Skeletal muscle tissue (tissue), 4 donors: ENCODE measurements around the gene OSBPL5. TPM values are rescaled to one million over a fixed set of nuclear protein-coding genes. Genes with fewer than 3 reads are reported as not detected.

Experiments
- H3K27ac ChIP-seq: one replicate; pipeline ENCODE4 v1.7.0; 2013; ENCODE audit warnings: mild to moderate bottlenecking, low read depth, low read length, inconsistent platforms
- H3K27me3 ChIP-seq, 3 donors: one replicate each; pipeline ENCODE4 v1.7.0; 2013; ENCODE audit warnings: low read length in 3 of 3; ENCODE audit not compliant: control insufficient read depth in 3 of 3, insufficient read depth in 3 of 3
- H3K36me3 ChIP-seq, 3 donors: one replicate each; pipeline ENCODE4 v1.7.0; 2013; ENCODE audit warnings: low read length in 3 of 3; ENCODE audit not compliant: control insufficient read depth in 3 of 3, insufficient read depth in 3 of 3
- H3K4me1 ChIP-seq, 3 donors: one replicate each; pipeline ENCODE4 v1.7.0; 2013; ENCODE audit warnings: low read length in 3 of 3, mild to moderate bottlenecking in 3 of 3; ENCODE audit not compliant: control insufficient read depth in 3 of 3, insufficient read depth in 3 of 3
- H3K4me3 ChIP-seq, 3 donors: one replicate each; pipeline ENCODE4 v1.7.0; 2013; ENCODE audit warnings: low read length in 3 of 3
- H3K9ac ChIP-seq, 3 donors: one replicate each; pipeline ENCODE4 v1.7.0; 2013; ENCODE audit warnings: low read length in 3 of 3, mild to moderate bottlenecking in 3 of 3, moderate library complexity in 2 of 3, low read depth in 1 of 3
- H3K9me3 ChIP-seq, 3 donors: one replicate each; pipeline ENCODE4 v1.7.0; 2013; ENCODE audit warnings: low read length in 3 of 3; ENCODE audit not compliant: control insufficient read depth in 3 of 3
- total RNA-seq: library from RNA; depleted of rRNA; stranded (reverse); fragments of >200 nt; gene quantifications from one replicate; pipeline ENCODE4 v1.2.3, GENCODE V29; 2014
- donor health status: Osteomylitis.

The OSBPL5 gene
- total RNA-seq, 1 donor from 2014 or later, result 19.3 TPM

- peaks cover 25 to 27% (median 26%) of the 10 kb centered on the region in 3 donors for H3K4me1 ChIP-seq
- H3K9ac ChIP-seq, result no peak overlapping the region
- no peak overlapping the region for H3K4me3 ChIP-seq
- no peaks in the 10 kb centered on the region for H3K27me3 ChIP-seq
- no peak overlapping the region for H3K27ac ChIP-seq
- no peaks in the 10 kb centered on the region for H3K9me3 ChIP-seq
- peaks cover 2 to 17% (median 3%) of the 10 kb centered on the region in 3 donors for H3K36me3 ChIP-seq
Measured at GRCh38 chr11:3091846-3092602, 73.1 kb downstream of the OSBPL5 start.

DNA sequence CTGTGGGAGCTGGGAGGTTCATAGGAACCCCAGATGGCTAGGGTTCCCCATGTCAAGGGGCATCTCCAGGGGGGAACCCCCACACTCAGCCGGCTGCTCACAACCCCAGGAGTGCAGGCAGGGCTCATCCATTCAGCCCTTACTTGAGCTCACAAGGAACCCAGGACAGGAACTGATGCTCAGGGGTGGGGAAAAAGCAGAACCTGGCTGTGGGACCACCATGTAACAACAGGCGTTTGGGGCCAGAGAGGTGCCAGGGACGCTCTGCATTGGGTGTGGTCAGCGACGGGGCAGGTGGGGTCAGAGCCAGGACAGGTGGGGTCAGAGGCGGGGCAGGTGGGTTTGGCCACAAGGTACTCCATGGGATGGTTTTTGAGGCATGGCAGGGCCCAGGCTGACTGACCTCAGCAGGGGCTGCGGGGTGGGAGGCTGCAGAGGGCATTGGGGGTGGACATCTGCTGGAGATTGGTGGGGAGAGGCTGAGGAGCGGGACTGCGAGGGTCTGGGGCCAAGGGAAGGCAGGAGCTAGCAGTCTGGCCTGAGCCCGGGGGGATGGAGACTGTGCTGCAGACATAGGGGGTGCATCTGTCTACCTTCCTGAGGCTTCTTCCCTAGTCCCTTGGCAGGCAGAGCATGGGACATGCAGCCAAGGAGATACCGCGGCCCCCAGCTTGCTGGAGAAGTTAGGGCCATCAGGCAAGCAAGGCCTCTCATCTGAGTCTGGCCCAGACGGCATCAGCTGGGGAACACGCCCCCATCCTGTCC lies 73.8 kb downstream of the OSBPL5 start:
- no peak overlapping the region for H3K9ac ChIP-seq
- H3K27me3 ChIP-seq, result no peaks in the 10 kb centered on the region
- H3K27ac ChIP-seq, result no peak overlapping the region
- H3K4me3 ChIP-seq, result no peak overlapping the region
- H3K9me3 ChIP-seq, result no peaks in the 10 kb centered on the region
- H3K4me1 ChIP-seq, result peaks cover 25 to 27% (median 26%) of the 10 kb centered on the region in 3 donors
- H3K36me3 ChIP-seq, result peaks cover 2 to 17% (median 3%) of the 10 kb centered on the region in 3 donors

DNA sequence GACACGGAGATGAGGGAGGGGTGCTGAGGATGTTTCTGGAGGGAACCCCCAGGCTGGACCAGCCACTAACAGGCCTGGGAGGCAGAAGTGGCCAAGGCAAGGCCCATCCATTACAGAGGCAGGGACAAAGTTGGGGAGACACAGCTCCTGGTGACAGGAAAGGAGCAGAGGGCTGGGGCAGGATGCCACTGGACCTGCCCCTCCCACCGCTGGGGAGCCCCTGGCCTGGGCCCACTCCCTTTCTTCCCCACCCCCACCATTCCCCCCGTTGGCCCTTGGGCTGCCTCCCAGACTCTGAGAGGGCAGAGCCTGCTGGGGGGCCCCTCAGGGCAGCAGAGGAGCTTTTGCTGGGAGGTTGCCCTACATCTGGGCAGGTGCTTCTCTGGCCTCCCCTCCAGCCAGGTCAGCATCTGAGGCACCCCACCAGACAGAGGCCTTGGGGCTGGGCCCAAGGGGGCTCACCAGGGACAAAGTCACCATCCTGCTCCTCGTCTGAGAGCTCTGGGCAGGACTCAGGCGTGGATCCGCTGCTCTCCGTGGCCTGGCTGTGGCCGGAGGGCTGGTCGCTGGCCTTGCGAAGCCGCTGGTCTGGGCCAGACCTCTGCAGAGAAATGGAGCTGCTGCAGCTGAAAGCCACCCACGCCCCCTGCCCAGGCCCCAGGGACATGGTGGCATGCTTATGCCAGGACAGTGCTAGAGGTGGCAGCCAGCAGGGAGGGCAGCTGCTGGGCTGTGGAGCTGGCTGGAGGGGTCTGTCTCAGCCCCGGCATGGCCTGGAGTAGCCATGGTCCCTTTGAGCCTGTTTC lies 74.8 kb downstream of the OSBPL5 start:
- H3K4me3 ChIP-seq, result no peak overlapping the region
- H3K9me3 ChIP-seq, result no peaks in the 10 kb centered on the region
- peaks cover 19 to 27% (median 23%) of the 10 kb centered on the region in 3 donors for H3K4me1 ChIP-seq
- H3K27ac ChIP-seq, result no peak overlapping the region
- peaks cover 2 to 17% (median 3%) of the 10 kb centered on the region in 3 donors for H3K36me3 ChIP-seq
- H3K27me3 ChIP-seq, result no peaks in the 10 kb centered on the region
- H3K9ac ChIP-seq, result no peak overlapping the region

GRCh38 chr11:3089236-3090061 lies 75.7 kb downstream of the OSBPL5 start:
- H3K27ac ChIP-seq, result no peak overlapping the region
- peaks cover 18 to 27% (median 21%) of the 10 kb centered on the region in 3 donors for H3K4me1 ChIP-seq
- no peak overlapping the region for H3K4me3 ChIP-seq
- H3K9me3 ChIP-seq, result no peaks in the 10 kb centered on the region
- peak overlapping the region in 2 of 3 donors; percentile 33 to 66 for H3K9ac ChIP-seq
- H3K36me3 ChIP-seq, result peaks cover 2 to 17% (median 3%) of the 10 kb centered on the region in 3 donors
- H3K27me3 ChIP-seq, result peaks cover 0 to under 1% (median 0%) of the 10 kb centered on the region in 3 donors

DNA sequence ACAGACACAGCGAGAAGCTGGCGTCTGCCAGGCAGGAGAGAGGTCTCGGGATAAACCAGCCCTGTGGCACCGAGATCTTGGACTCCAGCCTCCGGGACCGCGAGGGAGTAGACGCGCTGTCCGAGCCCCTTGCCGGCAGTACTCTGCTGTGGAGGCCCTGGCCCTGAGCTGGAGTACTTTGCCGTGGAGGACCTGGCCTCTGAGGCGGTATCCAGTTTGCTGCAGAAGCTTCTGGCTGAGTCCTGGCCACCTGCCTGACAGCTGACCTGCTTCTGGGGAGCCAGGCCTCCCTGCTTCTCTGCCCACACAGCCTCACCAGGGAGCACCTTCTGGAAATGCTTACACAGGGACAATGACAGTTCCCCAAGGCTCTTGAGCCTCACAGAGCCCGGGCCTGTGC lies 76.3 kb downstream of the OSBPL5 start:
- no peak overlapping the region for H3K4me3 ChIP-seq
- no peaks in the 10 kb centered on the region for H3K9me3 ChIP-seq
- H3K36me3 ChIP-seq, result peaks cover under 1 to 14% (median 3%) of the 10 kb centered on the region in 3 donors
- H3K9ac ChIP-seq, result peak overlapping the region in 1 of 3 donors; percentile 66
- peaks cover 0 to 4% (median 4%) of the 10 kb centered on the region in 3 donors for H3K27me3 ChIP-seq
- peaks cover 18 to 27% (median 21%) of the 10 kb centered on the region in 3 donors for H3K4me1 ChIP-seq
- H3K27ac ChIP-seq, result no peak overlapping the region

DNA sequence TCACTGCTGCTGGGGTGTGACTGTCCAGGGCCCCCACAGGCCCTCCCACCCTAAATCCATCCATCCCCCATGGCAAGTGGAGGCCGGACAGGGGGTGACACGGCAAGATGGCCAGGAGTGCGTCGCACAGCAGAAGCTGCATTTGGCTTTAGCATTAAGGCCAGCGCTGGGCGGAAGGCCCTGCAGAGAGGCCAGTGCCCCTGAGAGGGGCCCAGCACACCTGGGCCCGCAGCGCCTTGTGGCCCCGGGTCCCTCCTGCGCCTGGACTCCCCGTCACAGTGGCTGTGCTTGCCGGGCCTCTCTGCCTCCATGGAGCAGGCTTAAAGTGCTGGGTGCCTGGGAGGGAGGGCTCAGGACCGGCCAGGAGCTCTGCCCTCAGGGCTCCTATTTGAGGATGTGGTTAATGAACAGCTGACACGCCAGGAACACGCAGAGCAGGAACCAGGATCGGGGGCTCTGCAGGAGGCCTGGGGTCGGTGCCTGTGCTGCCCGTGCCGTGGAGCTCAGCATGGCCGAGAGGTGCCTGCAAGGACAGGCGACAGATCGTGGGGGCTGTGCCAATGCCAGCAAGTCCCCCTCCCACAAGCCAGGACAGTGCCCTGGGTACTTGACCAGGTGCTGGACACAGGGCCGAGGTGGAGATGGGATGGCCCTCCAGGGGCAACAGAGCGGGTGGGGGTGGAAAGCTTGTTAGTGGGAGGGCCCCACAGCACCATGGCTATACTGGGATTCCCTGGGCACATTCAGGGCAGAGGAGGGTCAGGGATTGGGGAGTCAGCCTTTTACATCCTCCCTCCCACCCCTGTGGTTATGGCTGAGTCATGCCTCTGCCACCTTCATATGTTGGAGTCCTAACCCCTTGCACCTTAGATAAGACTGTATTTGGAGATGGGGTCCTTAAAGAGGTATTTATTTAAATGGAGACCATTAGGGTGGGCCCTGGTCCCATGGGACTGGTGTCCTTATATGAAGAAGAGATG lies 77.0 kb downstream of the OSBPL5 start:
- Histone ChIP-seq H3K27ac (no peak overlapping the region), H3K4me3 (no peak overlapping the region), H3K36me3 (peaks cover 0 to 14% (median 3%) of the 10 kb centered on the region in 3 donors)

GRCh38 chr11:3087373-3087772 lies 77.7 kb downstream of the OSBPL5 start:
- peaks cover 0 to 14% (median 3%) of the 10 kb centered on the region in 3 donors for H3K36me3 ChIP-seq
- H3K27me3 ChIP-seq, result peaks cover 0 to 9% (median 8%) of the 10 kb centered on the region in 3 donors
- no peak overlapping the region for H3K9ac ChIP-seq
- no peaks in the 10 kb centered on the region for H3K9me3 ChIP-seq
- no peak overlapping the region for H3K27ac ChIP-seq
- no peak overlapping the region for H3K4me3 ChIP-seq
- peaks cover 14 to 22% (median 16%) of the 10 kb centered on the region in 3 donors for H3K4me1 ChIP-seq

More for the DNA sequence above, 77.0 kb downstream of the OSBPL5 start:
- Histone ChIP-seq H3K27me3 (peaks cover 0 to 9% (median 8%) of the 10 kb centered on the region in 3 donors), H3K9ac (peak overlapping the region in 1 of 3 donors; percentile 45), H3K4me1 (peaks cover 16 to 25% (median 17%) of the 10 kb centered on the region in 3 donors), H3K9me3 (no peaks in the 10 kb centered on the region)

- Histone ChIP-seq H3K9me3 (no peaks in the 10 kb centered on the region), H3K27me3 (peaks cover 0 to 9% (median 8%) of the 10 kb centered on the region in 3 donors), H3K27ac (no peak overlapping the region), H3K36me3 (peaks cover 0 to 14% (median 3%) of the 10 kb centered on the region in 3 donors), H3K4me1 (peaks cover 11 to 22% (median 11%) of the 10 kb centered on the region in 3 donors), H3K4me3 (no peak overlapping the region), H3K9ac (no peak overlapping the region)
Measured at GRCh38 chr11:3086671-3087150, 78.4 kb downstream of the OSBPL5 start.
